ENCODE results near the gene TTLL11. TPM values are rescaled to one million over a fixed set of nuclear protein-coding genes. Genes with fewer than 3 reads are reported as not detected.
A peak's percentile ranks its signal among the peaks of the same experiment; 100 is the strongest.

TTLL11 gene
- total and polyA plus RNA-seq, 7 experiments from 2014 or later: 3.0 to 8.6 (median 4.4) TPM

GRCh38 chr9:121952611-121953010 lies 140.5 kb downstream of the TTLL11 start:
- Histone ChIP-seq H3K36me3 (ENCODE audit: control insufficient read depth in 2 of 3, insufficient read depth in 3 of 3, low read length in 3 of 3) (no peaks in the 10 kb centered on the region), H3K27me3 (ENCODE audit: control insufficient read depth in 2 of 2, insufficient read depth in 2 of 2, low read length in 2 of 2) (no peaks in the 10 kb centered on the region), H3K27ac (ENCODE audit: low read depth, low read length) (no peak overlapping the region), H3K4me3 (ENCODE audit: low read length) (no peak overlapping the region), H3K9me3 (ENCODE audit: control insufficient read depth in 2 of 3, low read length in 3 of 3) (no peaks in the 10 kb centered on the region), H3K4me1 (ENCODE audit: control insufficient read depth in 2 of 2, insufficient read depth in 2 of 2, low read length in 2 of 2) (no peaks in the 10 kb centered on the region)
- H3K4me3 Mint-ChIP-seq: no peak overlapping the region
- DNase-seq (no peak), ATAC-seq (no peak)
- H3K4me1 Mint-ChIP-seq: no peaks in the 10 kb centered on the region
- peaks cover 0 to 12% (median 0%) of the 10 kb centered on the region in 5 donors for H3K36me3 Mint-ChIP-seq
- H3K27me3 Mint-ChIP-seq: no peaks in the 10 kb centered on the region
- H3K9me3 Mint-ChIP-seq: no peaks in the 10 kb centered on the region
- no peak overlapping the region for H3K27ac Mint-ChIP-seq
- intact Hi-C loops (cut with micrococcal nuclease): no loop called here
- ChIA-PET POLR2A (no interaction called here), CTCF (no interaction called here)

GRCh38 chr9:121950866-121951265 lies 142.2 kb downstream of the TTLL11 start:
- H3K36me3 ChIP-seq (ENCODE audit: control insufficient read depth in 2 of 3, insufficient read depth in 3 of 3, low read length in 3 of 3): no peaks in the 10 kb centered on the region
- H3K27me3 Mint-ChIP-seq: no peaks in the 10 kb centered on the region
- intact Hi-C loops (cut with micrococcal nuclease): no loop called here
- CTCF ChIA-PET: no interaction called here
- DNase-seq (no peak), ATAC-seq (no peak)
- H3K27me3 ChIP-seq (ENCODE audit: control insufficient read depth in 2 of 2, insufficient read depth in 2 of 2, low read length in 2 of 2): no peaks in the 10 kb centered on the region
- H3K9me3 Mint-ChIP-seq: no peaks in the 10 kb centered on the region
- H3K4me1 ChIP-seq (ENCODE audit: control insufficient read depth in 2 of 2, insufficient read depth in 2 of 2, low read length in 2 of 2): no peaks in the 10 kb centered on the region
- POLR2A ChIA-PET: no interaction called here
- peaks cover 0 to 13% (median 0%) of the 10 kb centered on the region in 5 donors for H3K36me3 Mint-ChIP-seq
- H3K27ac ChIP-seq (ENCODE audit: low read depth, low read length): no peak overlapping the region
- H3K4me1 Mint-ChIP-seq: no peaks in the 10 kb centered on the region
- H3K27ac Mint-ChIP-seq: no peak overlapping the region
- H3K9me3 ChIP-seq (ENCODE audit: control insufficient read depth in 2 of 3, low read length in 3 of 3): no peaks in the 10 kb centered on the region
- no peak overlapping the region for H3K4me3 Mint-ChIP-seq
- no peak overlapping the region for H3K4me3 ChIP-seq (ENCODE audit: low read length)

- no peaks in the 10 kb centered on the region for H3K4me1 Mint-ChIP-seq
- CTCF ChIA-PET: no interaction called here
- intact Hi-C loops (cut with micrococcal nuclease): no loop called here
Observed at GRCh38 chr9:121950441-121950840, 142.7 kb downstream of the TTLL11 start.

GRCh38 chr9:121949766-121950165 lies 143.3 kb downstream of the TTLL11 start:
- H3K9me3 ChIP-seq (ENCODE audit: control insufficient read depth in 2 of 3, low read length in 3 of 3): no peaks in the 10 kb centered on the region
- Mint-ChIP-seq H3K27ac (peak overlapping the region in 1 of 9 donors; percentile 18), H3K4me1 (no peaks in the 10 kb centered on the region), H3K27me3 (no peaks in the 10 kb centered on the region), H3K4me3 (no peak overlapping the region), H3K9me3 (no peaks in the 10 kb centered on the region), H3K36me3 (peaks cover 0 to 19% (median 0%) of the 10 kb centered on the region in 5 donors)
- POLR2A ChIA-PET: no interaction called here
- no peaks in the 10 kb centered on the region for H3K4me1 ChIP-seq (ENCODE audit: control insufficient read depth in 2 of 2, insufficient read depth in 2 of 2, low read length in 2 of 2)
- CTCF ChIA-PET: no interaction called here
- ATAC-seq: no peak
- no peak overlapping the region for H3K27ac ChIP-seq (ENCODE audit: low read depth, low read length)
- H3K36me3 ChIP-seq (ENCODE audit: control insufficient read depth in 2 of 3, insufficient read depth in 3 of 3, low read length in 3 of 3): no peaks in the 10 kb centered on the region
- no peak for DNase-seq
- H3K27me3 ChIP-seq (ENCODE audit: control insufficient read depth in 2 of 2, insufficient read depth in 2 of 2, low read length in 2 of 2): no peaks in the 10 kb centered on the region
- intact Hi-C loops (cut with micrococcal nuclease): no loop called here
- no peak overlapping the region for H3K4me3 ChIP-seq (ENCODE audit: low read length)

More at GRCh38 chr9:121950441-121950840, 142.7 kb downstream of the TTLL11 start:
- DNase-seq (no peak), ATAC-seq (no peak)
- H3K4me1 ChIP-seq (ENCODE audit: control insufficient read depth in 2 of 2, insufficient read depth in 2 of 2, low read length in 2 of 2): no peaks in the 10 kb centered on the region
- H3K4me3 ChIP-seq (ENCODE audit: low read length): no peak overlapping the region
- H3K27me3 Mint-ChIP-seq: no peaks in the 10 kb centered on the region
- H3K9me3 Mint-ChIP-seq: no peaks in the 10 kb centered on the region
- no peaks in the 10 kb centered on the region for H3K27me3 ChIP-seq (ENCODE audit: control insufficient read depth in 2 of 2, insufficient read depth in 2 of 2, low read length in 2 of 2)
- H3K27ac ChIP-seq (ENCODE audit: low read depth, low read length): no peak overlapping the region
- H3K27ac Mint-ChIP-seq: no peak overlapping the region
- peaks cover 0 to 17% (median 0%) of the 10 kb centered on the region in 5 donors for H3K36me3 Mint-ChIP-seq
- no peaks in the 10 kb centered on the region for H3K9me3 ChIP-seq (ENCODE audit: control insufficient read depth in 2 of 3, low read length in 3 of 3)
- no peak overlapping the region for H3K4me3 Mint-ChIP-seq
- no peaks in the 10 kb centered on the region for H3K36me3 ChIP-seq (ENCODE audit: control insufficient read depth in 2 of 3, insufficient read depth in 3 of 3, low read length in 3 of 3)
- POLR2A ChIA-PET: no interaction called here

- CTCF ChIA-PET: no interaction called here
Observed at GRCh38 chr9:121949364-121949763, 143.7 kb downstream of the TTLL11 start.

GRCh38 chr9:121947775-121948174 lies 145.3 kb downstream of the TTLL11 start:
- Histone ChIP-seq H3K27me3 (ENCODE audit: control insufficient read depth in 2 of 2, insufficient read depth in 2 of 2, low read length in 2 of 2) (no peaks in the 10 kb centered on the region), H3K4me1 (ENCODE audit: control insufficient read depth in 2 of 2, insufficient read depth in 2 of 2, low read length in 2 of 2) (no peaks in the 10 kb centered on the region), H3K36me3 (ENCODE audit: control insufficient read depth in 2 of 3, insufficient read depth in 3 of 3, low read length in 3 of 3) (no peaks in the 10 kb centered on the region), H3K9me3 (ENCODE audit: control insufficient read depth in 2 of 3, low read length in 3 of 3) (no peaks in the 10 kb centered on the region), H3K27ac (ENCODE audit: low read depth, low read length) (no peak overlapping the region), H3K4me3 (ENCODE audit: low read length) (no peak overlapping the region)
- Mint-ChIP-seq H3K27me3 (no peaks in the 10 kb centered on the region), H3K9me3 (peaks cover 0 to 2% (median 0%) of the 10 kb centered on the region in 11 donors), H3K4me1 (no peaks in the 10 kb centered on the region), H3K27ac (no peak overlapping the region), H3K4me3 (no peak overlapping the region), H3K36me3 (peaks cover 0 to 18% (median 7%) of the 10 kb centered on the region in 5 donors)
- ChIA-PET CTCF (no interaction called here), POLR2A (interaction anchor here (0.6 kb wide), 1 partner anchor 9 kb away, joined by 3 read pairs; no protein-coding TSS in a partner anchor)
- DNase-seq (no peak), ATAC-seq (no peak)
- intact Hi-C loops (cut with micrococcal nuclease): no loop called here

More at GRCh38 chr9:121949364-121949763, 143.7 kb downstream of the TTLL11 start:
- Mint-ChIP-seq H3K27ac (no peak overlapping the region), H3K36me3 (peaks cover 0 to 18% (median 0%) of the 10 kb centered on the region in 5 donors), H3K27me3 (no peaks in the 10 kb centered on the region), H3K4me3 (no peak overlapping the region), H3K9me3 (no peaks in the 10 kb centered on the region), H3K4me1 (no peaks in the 10 kb centered on the region)
- Histone ChIP-seq H3K36me3 (ENCODE audit: control insufficient read depth in 2 of 3, insufficient read depth in 3 of 3, low read length in 3 of 3) (no peaks in the 10 kb centered on the region), H3K4me1 (ENCODE audit: control insufficient read depth in 2 of 2, insufficient read depth in 2 of 2, low read length in 2 of 2) (no peaks in the 10 kb centered on the region), H3K4me3 (ENCODE audit: low read length) (no peak overlapping the region), H3K9me3 (ENCODE audit: control insufficient read depth in 2 of 3, low read length in 3 of 3) (no peaks in the 10 kb centered on the region), H3K27ac (ENCODE audit: low read depth, low read length) (no peak overlapping the region), H3K27me3 (ENCODE audit: control insufficient read depth in 2 of 2, insufficient read depth in 2 of 2, low read length in 2 of 2) (no peaks in the 10 kb centered on the region)
- POLR2A ChIA-PET: no interaction called here
- DNase-seq (no peak), ATAC-seq (no peak)
- intact Hi-C loops (cut with micrococcal nuclease): no loop called here

- peaks cover 0 to 2% (median 0%) of the 10 kb centered on the region in 11 donors for H3K9me3 Mint-ChIP-seq
- H3K27me3 Mint-ChIP-seq: no peaks in the 10 kb centered on the region
- ATAC-seq (no peak), DNase-seq (no peak)
- no peaks in the 10 kb centered on the region for H3K27me3 ChIP-seq (ENCODE audit: control insufficient read depth in 2 of 2, insufficient read depth in 2 of 2, low read length in 2 of 2)
- no peak overlapping the region for H3K27ac Mint-ChIP-seq
- ChIA-PET POLR2A (no interaction called here), CTCF (interaction anchor here (0.6 kb wide), 1 partner anchor 470 kb away, joined by 3 read pairs; no protein-coding TSS in a partner anchor)
- H3K4me1 ChIP-seq (ENCODE audit: control insufficient read depth in 2 of 2, insufficient read depth in 2 of 2, low read length in 2 of 2): no peaks in the 10 kb centered on the region
- H3K36me3 Mint-ChIP-seq: peaks cover 0 to 16% (median 7%) of the 10 kb centered on the region in 5 donors
- H3K36me3 ChIP-seq (ENCODE audit: control insufficient read depth in 2 of 3, insufficient read depth in 3 of 3, low read length in 3 of 3): no peaks in the 10 kb centered on the region
- no peak overlapping the region for H3K4me3 ChIP-seq (ENCODE audit: low read length)
- no peaks in the 10 kb centered on the region for H3K4me1 Mint-ChIP-seq
- no peak overlapping the region for H3K4me3 Mint-ChIP-seq
- intact Hi-C loops (cut with micrococcal nuclease): no loop called here
- no peak overlapping the region for H3K27ac ChIP-seq (ENCODE audit: low read depth, low read length)
- no peaks in the 10 kb centered on the region for H3K9me3 ChIP-seq (ENCODE audit: control insufficient read depth in 2 of 3, low read length in 3 of 3)
Observed at GRCh38 chr9:121946465-121946864, 146.6 kb downstream of the TTLL11 start.

Data from naive thymus-derived CD4-positive, alpha-beta T cell (primary cell).